ENCODE data around the gene TRAK2.

- peak; percentile 20 to 80 (median 30) for TF ChIP-seq CTCF (IDR thresholded peaks at IDR 0.05)
- TF ChIP-seq POLR2A (IDR thresholded peaks at IDR 0.05), result peak; percentile 35 to 79
These were observed at the start of gene TRAK2, which contains the start of gene STRADB for GRCh38 chr2:201451292-201452057.

Measured in tibial nerve (tissue), 3 donors.